HepG2 (cell line): ENCODE results near the gene ATP11A.

Experiments used
- MAX ChIP-seq: IDR thresholded peaks from 2 replicates; pipeline ENCODE4 v1.6.1; 2012; ENCODE audit warnings: inconsistent platforms
- MAZ ChIP-seq, 2 experiments: sonication (generic) in 1 of 2; formaldehyde crosslinking in 1 of 2; IDR thresholded peaks; 2 replicates each; pipeline versions ENCODE4 v1.5.0 to v1.6.1; 2012 to 2020; ENCODE audit warnings: low read depth in 2 of 2, mild to moderate bottlenecking in 2 of 2, borderline replicate concordance in 1 of 2, improper control_type of control experiment in 1 of 2, low read length in 1 of 2, missing genetic modification reagents in 1 of 2, moderate library complexity in 1 of 2
- NCOA1 ChIP-seq: sonication (generic); formaldehyde crosslinking; IDR thresholded peaks from 2 replicates; pipeline ENCODE4 v1.9.0; 2021; ENCODE audit warnings: missing genetic modification reagents
- SETDB1 ChIP-seq: sonication (generic); formaldehyde crosslinking; IDR thresholded peaks from 2 replicates; pipeline ENCODE4 v1.5.1; 2020; ENCODE audit warnings: missing genetic modification reagents, mild to moderate bottlenecking, borderline replicate concordance
- ZNF343 ChIP-seq: sonication (generic); formaldehyde crosslinking; IDR thresholded peaks from 2 replicates; pipeline ENCODE4 v1.4.0; 2020; ENCODE audit warnings: mild to moderate bottlenecking, missing genetic modification reagents

- TF ChIP-seq MAX (no peak), NCOA1 (no peak), SETDB1 (CRISPR knock-in tag) (no peak), ZNF343 (CRISPR knock-in tag) (no peak), MAZ (IDR thresholded peaks at IDR 0.05; ENCODE audit: borderline replicate concordance, low read depth, low read length) (no peak), MAZ (CRISPR knock-in tag; IDR thresholded peaks at IDR 0.05; ENCODE audit: low read depth) (no peak)
Observed at GRCh38 chr13:112803422-112803821, 113.6 kb downstream of the ATP11A start.
